GM12801 (cell line): ENCODE measurements around the gene SAT1.

ENCODE experiments used
- TF ChIP-seq, protein P1 (sequence below): IDR thresholded peaks from one replicate; pipeline ENCODE4 v1.5.1; 2011; ENCODE audit warnings: control low read depth; ENCODE audit not compliant: insufficient read length; ENCODE audit errors: extremely low read depth

Gene SAT1

DNA sequence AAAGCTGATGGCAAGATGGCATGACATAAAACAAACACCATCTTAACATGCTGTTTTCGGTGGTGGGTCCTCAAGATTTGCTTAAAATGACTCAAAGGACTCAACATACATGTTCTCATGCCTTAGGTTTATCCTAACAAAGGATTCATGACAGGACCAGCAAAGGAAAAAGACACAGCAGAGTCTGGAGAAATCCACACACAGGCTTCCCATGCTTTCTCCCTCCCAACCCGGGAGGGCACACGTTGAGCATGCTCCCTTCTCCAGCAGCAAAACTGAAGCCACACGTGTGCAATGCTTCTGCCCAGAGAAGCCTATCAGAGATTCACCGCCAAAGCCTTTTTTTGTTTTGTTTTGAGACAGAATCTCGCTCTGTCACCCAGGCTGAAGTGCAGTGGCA lies 39.9 kb downstream of the SAT1 start:
- TF ChIP-seq, protein P1, sequence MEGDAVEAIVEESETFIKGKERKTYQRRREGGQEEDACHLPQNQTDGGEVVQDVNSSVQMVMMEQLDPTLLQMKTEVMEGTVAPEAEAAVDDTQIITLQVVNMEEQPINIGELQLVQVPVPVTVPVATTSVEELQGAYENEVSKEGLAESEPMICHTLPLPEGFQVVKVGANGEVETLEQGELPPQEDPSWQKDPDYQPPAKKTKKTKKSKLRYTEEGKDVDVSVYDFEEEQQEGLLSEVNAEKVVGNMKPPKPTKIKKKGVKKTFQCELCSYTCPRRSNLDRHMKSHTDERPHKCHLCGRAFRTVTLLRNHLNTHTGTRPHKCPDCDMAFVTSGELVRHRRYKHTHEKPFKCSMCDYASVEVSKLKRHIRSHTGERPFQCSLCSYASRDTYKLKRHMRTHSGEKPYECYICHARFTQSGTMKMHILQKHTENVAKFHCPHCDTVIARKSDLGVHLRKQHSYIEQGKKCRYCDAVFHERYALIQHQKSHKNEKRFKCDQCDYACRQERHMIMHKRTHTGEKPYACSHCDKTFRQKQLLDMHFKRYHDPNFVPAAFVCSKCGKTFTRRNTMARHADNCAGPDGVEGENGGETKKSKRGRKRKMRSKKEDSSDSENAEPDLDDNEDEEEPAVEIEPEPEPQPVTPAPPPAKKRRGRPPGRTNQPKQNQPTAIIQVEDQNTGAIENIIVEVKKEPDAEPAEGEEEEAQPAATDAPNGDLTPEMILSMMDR: no peak

DNA sequence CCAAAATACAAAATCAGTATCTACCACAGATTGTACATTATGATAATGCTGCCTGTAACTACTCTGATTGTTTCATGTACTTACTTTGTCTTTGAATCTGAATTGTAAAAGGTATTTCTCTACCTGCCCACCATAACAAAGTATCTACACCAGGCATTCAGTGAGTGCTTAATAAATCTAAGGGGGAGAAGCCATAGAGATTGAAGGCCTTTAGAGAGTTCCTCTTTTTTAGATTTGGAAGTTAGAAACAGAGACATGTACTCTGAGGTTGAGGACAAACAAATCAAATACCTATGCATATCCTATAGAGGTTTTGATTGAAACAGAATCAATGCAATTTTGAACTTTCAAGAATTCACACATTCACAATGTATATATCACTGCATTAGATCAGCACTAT lies 42.7 kb downstream of the SAT1 start:
- TF ChIP-seq, protein P1: no peak

DNA sequence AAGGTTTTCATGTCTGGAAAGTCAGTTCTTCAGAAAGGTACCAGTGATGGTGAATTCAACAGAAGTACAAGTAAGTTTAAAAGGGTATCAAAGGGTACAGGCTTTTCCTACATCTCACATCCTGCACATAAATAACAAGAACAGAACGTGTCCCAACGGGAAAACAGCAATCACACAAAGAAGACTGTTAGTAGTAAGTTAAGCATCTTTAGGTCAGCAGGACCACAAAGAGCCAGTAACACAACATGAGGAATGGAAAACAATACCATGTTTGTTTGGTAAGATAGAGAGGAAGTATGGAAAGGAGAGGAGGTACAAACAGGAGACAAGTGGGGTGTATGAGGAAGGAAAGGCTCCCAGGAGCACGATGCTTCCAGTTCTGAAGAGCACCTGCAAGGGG lies 43.2 kb downstream of the SAT1 start:
- TF ChIP-seq, protein P1: no peak

DNA sequence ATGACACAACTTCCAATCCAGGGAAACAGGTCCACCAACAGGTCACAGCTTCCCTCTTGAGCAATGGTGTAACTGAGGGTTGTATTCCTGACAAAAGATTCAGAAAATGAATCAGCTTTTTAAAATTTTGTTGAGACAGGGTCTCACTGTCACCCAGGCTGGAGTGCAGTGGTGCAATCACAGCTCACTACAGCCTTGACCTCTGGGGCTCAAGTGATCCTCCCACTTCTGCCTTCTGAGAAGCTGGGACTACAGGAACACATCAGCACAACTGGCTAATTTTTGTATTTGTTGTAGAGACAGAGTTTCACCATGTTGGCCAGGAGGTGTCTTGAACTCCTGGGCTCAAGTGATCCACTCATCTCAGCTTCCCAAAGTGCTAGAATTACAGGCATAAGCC lies 43.7 kb downstream of the SAT1 start:
- TF ChIP-seq, protein P1: no peak

GRCh38 chrX:23828881-23829280 lies 45.9 kb downstream of the SAT1 start:
- TF ChIP-seq, protein P1: no peak

GRCh38 chrX:23832721-23833120 lies 49.7 kb downstream of the SAT1 start:
- TF ChIP-seq, protein P1: no peak
